SK-N-SH (cell line): ENCODE measurements around the gene PROSER2.

Experiments used
- CTCF ChIP-seq: fragments of 200-600 bp; sonication (generic); IDR thresholded peaks from 2 replicates; pipeline ENCODE4 v1.6.1; 2017; ENCODE audit warnings: antibody characterized with exemption, mild to moderate bottlenecking, moderate library complexity
- FOXJ3 ChIP-seq: sonication (generic); formaldehyde crosslinking; IDR thresholded peaks from 2 replicates; pipeline ENCODE4 v1.5.1; 2020; ENCODE audit warnings: mild to moderate bottlenecking, missing genetic modification reagents
- GABPA ChIP-seq: IDR thresholded peaks from 2 replicates; pipeline ENCODE4 v1.4.0; 2012; ENCODE audit warnings: low read depth, mild to moderate bottlenecking
- POLR2AphosphoS5 ChIP-seq: IDR thresholded peaks from 2 replicates; pipeline ENCODE4 v1.6.1; 2012; ENCODE audit warnings: low read depth, low read length
- REST ChIP-seq: IDR thresholded peaks from 2 replicates; pipeline ENCODE4 v1.6.1; 2012; ENCODE audit warnings: mild to moderate bottlenecking, low read depth, low read length, moderate library complexity
- SIN3A ChIP-seq: IDR thresholded peaks from 2 replicates; pipeline ENCODE4 v1.6.1; 2012; ENCODE audit warnings: low read depth, mild to moderate bottlenecking, low read length, moderate library complexity, borderline replicate concordance
- TAF1 ChIP-seq: IDR thresholded peaks from 2 replicates; pipeline ENCODE4 v1.6.1; 2012; ENCODE audit warnings: low read depth, mild to moderate bottlenecking, low read length, moderate library complexity, borderline replicate concordance
- YY1 ChIP-seq: IDR thresholded peaks from 2 replicates; pipeline ENCODE4 v1.4.0; 2012; ENCODE audit warnings: low read depth, mild to moderate bottlenecking

GRCh38 chr10:11842411-11842810 is 19.3 kb downstream of the PROSER2 start:
- TF ChIP-seq GABPA (no peak), CTCF (no peak), REST (no peak), YY1 (no peak), POLR2AphosphoS5 (no peak), TAF1 (no peak), SIN3A (no peak), FOXJ3 (CRISPR knock-in tag) (no peak)
